HepG2 (cell line): ENCODE results near the gene CDC42SE1. TPM values are rescaled to one million over a fixed set of nuclear protein-coding genes. Genes with fewer than 3 reads are reported as not detected.

Experiments used
- BCL6 ChIP-seq: IDR thresholded peaks from 2 replicates; pipeline ENCODE4 v1.6.1; 2016; ENCODE audit warnings: missing genetic modification reagents, missing compliant biosample characterization
- JUNB ChIP-seq: sonication (generic); formaldehyde crosslinking; IDR thresholded peaks from 2 replicates; pipeline ENCODE4 v1.8.0; 2022; ENCODE audit warnings: missing genetic modification reagents, mild to moderate bottlenecking, borderline replicate concordance
- PAX8 ChIP-seq: sonication (generic); formaldehyde crosslinking; IDR thresholded peaks from 2 replicates; pipeline ENCODE4 v1.8.0; 2022; ENCODE audit warnings: mild to moderate bottlenecking, missing genetic modification reagents, borderline replicate concordance
- SIN3A ChIP-seq: IDR thresholded peaks from 2 replicates; pipeline ENCODE4 v1.6.1; 2011; ENCODE audit warnings: low read depth, mild to moderate bottlenecking, control low read depth, low read length, borderline replicate concordance
- SMAD9 ChIP-seq: sonication (generic); formaldehyde crosslinking; IDR thresholded peaks from 2 replicates; pipeline ENCODE4 v1.5.1; 2020; ENCODE audit warnings: mild to moderate bottlenecking, missing genetic modification reagents
- SRY ChIP-seq: sonication (generic); formaldehyde crosslinking; IDR thresholded peaks from 2 replicates; pipeline ENCODE4 v1.8.0; 2022; ENCODE audit warnings: mild to moderate bottlenecking, missing genetic modification reagents
- ZNF282 ChIP-seq: fragments of 450-650 bp; IDR thresholded peaks from 2 replicates; pipeline ENCODE4 v1.6.1; 2018; ENCODE audit not compliant: partially characterized antibody
- ZNF367 ChIP-seq: sonication (generic); formaldehyde crosslinking; IDR thresholded peaks from 2 replicates; pipeline ENCODE4 v1.4.0; 2020; ENCODE audit warnings: missing genetic modification reagents, borderline replicate concordance
- ZNF720 ChIP-seq: sonication (generic); formaldehyde crosslinking; IDR thresholded peaks from 2 replicates; pipeline ENCODE4 v1.4.0; 2020; ENCODE audit warnings: missing genetic modification reagents
- ZNF879 ChIP-seq: sonication (generic); formaldehyde crosslinking; IDR thresholded peaks from 2 replicates; pipeline ENCODE4 v1.8.1; 2023; ENCODE audit warnings: missing genetic modification reagents
- polyA plus RNA-seq, 8 experiments: library from polyadenylated mRNA; depleted of rRNA in 3 of 8; stranded (reverse) in 7 of 8; unstranded in 1 of 8; fragments of >200 nt; fragmentation: Illumina TruSeq in 4 of 8; extraction: Trizol in 4 of 8; gene quantifications; 2 replicates each; pipeline versions ENCODE4 v1.2.1 to v1.2.3, GENCODE V29; 2011 to 2016; ENCODE audit warnings: low read depth in 4 of 8, missing spikeins in 1 of 8, mixed read lengths in 1 of 8; ENCODE audit not compliant: insufficient read depth in 1 of 8
- total RNA-seq, 5 experiments: library from RNA; depleted of rRNA; stranded (reverse); fragments of >200 nt; fragmentation: Illumina TruSeq; extraction: Trizol; gene quantifications; 2 replicates each; pipeline ENCODE4 v1.2.3, GENCODE V29; 2016; ENCODE audit warnings: low read depth in 1 of 5
- TF ChIP-seq, protein P1 (sequence below): sonication (generic); formaldehyde crosslinking; IDR thresholded peaks from 2 replicates; pipeline ENCODE4 v1.4.0; 2020; ENCODE audit warnings: missing genetic modification reagents
- TF ChIP-seq, protein P2 (sequence below): sonication (generic); formaldehyde crosslinking; IDR thresholded peaks from 2 replicates; pipeline ENCODE4 v1.5.1; 2020; ENCODE audit warnings: mild to moderate bottlenecking, missing genetic modification reagents, borderline replicate concordance
- TF ChIP-seq, protein P3 (sequence below): sonication (generic); formaldehyde crosslinking; IDR thresholded peaks from 2 replicates; pipeline ENCODE4 v1.4.0; 2020; ENCODE audit warnings: missing genetic modification reagents, borderline replicate concordance

The CDC42SE1 gene
- total and polyA plus RNA-seq, 2 of the 13 experiments (the other 11 are each of a cell fraction or from before 2014, with no cell fraction given): 17.6 to 17.9 TPM

DNA sequence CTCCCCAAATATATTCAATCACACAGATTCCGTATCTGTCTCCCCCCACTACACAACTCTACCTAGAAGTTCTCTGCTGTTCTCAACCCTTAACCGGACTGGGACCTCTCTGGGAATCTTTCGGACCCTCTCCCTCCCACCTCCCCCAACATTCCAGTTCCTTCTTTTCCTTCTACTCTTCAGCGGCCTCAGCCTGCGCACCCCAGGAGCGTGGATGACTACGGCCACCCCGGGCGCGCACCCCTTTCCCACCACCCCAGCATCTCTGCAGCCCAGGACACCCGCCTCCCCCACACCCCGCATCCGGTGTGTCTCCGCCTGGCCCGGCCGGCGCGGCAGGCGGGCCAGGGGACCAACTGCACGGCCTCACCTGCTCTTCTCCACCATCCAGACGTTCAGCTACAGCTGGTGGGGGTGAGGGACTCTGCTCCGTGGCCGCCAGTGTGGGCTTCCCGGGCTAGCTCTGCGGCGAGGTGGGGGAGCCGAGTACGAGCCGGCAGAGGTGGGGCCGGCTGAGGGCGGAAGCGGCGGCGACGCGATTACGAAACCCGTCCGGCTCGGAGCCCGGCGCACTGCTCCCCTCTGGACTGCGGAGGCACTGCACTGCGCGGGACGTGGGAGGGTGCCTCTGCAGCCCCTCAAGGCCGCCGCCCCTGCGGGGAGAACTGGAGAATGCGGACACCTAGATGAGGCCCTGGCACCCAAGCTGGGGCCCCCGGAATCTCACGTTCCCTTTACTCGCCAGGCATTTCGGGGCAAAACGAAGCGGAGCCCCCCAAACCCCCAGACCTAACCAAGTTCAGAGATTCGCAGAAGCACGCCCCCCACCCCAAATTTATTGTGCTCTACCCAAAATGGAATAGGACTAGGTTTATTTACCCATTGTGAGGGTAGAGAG lies at the start of gene CDC42SE1 (continued):
- TF ChIP-seq, protein P1, sequence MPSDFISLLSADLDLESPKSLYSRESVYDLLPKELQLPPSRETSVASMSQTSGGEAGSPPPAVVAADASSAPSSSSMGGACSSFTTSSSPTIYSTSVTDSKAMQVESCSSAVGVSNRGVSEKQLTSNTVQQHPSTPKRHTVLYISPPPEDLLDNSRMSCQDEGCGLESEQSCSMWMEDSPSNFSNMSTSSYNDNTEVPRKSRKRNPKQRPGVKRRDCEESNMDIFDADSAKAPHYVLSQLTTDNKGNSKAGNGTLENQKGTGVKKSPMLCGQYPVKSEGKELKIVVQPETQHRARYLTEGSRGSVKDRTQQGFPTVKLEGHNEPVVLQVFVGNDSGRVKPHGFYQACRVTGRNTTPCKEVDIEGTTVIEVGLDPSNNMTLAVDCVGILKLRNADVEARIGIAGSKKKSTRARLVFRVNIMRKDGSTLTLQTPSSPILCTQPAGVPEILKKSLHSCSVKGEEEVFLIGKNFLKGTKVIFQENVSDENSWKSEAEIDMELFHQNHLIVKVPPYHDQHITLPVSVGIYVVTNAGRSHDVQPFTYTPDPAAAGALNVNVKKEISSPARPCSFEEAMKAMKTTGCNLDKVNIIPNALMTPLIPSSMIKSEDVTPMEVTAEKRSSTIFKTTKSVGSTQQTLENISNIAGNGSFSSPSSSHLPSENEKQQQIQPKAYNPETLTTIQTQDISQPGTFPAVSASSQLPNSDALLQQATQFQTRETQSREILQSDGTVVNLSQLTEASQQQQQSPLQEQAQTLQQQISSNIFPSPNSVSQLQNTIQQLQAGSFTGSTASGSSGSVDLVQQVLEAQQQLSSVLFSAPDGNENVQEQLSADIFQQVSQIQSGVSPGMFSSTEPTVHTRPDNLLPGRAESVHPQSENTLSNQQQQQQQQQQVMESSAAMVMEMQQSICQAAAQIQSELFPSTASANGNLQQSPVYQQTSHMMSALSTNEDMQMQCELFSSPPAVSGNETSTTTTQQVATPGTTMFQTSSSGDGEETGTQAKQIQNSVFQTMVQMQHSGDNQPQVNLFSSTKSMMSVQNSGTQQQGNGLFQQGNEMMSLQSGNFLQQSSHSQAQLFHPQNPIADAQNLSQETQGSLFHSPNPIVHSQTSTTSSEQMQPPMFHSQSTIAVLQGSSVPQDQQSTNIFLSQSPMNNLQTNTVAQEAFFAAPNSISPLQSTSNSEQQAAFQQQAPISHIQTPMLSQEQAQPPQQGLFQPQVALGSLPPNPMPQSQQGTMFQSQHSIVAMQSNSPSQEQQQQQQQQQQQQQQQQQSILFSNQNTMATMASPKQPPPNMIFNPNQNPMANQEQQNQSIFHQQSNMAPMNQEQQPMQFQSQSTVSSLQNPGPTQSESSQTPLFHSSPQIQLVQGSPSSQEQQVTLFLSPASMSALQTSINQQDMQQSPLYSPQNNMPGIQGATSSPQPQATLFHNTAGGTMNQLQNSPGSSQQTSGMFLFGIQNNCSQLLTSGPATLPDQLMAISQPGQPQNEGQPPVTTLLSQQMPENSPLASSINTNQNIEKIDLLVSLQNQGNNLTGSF (CRISPR knock-in tag): no peak
- TF ChIP-seq ZNF879 (CRISPR knock-in tag) (no peak), JUNB (CRISPR knock-in tag) (no peak), SRY (CRISPR knock-in tag) (0 out of 2 replicates have a peak, but pooled peaks have one; percentile 50), PAX8 (no peak), ZNF282 (no peak), BCL6 (CRISPR knock-in tag) (peak; percentile 75), SIN3A (peak; percentile 56; the same call in 1 of the 2 replicates), ZNF720 (CRISPR knock-in tag) (no peak), SMAD9 (CRISPR knock-in tag) (no peak), ZNF367 (CRISPR knock-in tag) (no peak)
- TF ChIP-seq, protein P2, sequence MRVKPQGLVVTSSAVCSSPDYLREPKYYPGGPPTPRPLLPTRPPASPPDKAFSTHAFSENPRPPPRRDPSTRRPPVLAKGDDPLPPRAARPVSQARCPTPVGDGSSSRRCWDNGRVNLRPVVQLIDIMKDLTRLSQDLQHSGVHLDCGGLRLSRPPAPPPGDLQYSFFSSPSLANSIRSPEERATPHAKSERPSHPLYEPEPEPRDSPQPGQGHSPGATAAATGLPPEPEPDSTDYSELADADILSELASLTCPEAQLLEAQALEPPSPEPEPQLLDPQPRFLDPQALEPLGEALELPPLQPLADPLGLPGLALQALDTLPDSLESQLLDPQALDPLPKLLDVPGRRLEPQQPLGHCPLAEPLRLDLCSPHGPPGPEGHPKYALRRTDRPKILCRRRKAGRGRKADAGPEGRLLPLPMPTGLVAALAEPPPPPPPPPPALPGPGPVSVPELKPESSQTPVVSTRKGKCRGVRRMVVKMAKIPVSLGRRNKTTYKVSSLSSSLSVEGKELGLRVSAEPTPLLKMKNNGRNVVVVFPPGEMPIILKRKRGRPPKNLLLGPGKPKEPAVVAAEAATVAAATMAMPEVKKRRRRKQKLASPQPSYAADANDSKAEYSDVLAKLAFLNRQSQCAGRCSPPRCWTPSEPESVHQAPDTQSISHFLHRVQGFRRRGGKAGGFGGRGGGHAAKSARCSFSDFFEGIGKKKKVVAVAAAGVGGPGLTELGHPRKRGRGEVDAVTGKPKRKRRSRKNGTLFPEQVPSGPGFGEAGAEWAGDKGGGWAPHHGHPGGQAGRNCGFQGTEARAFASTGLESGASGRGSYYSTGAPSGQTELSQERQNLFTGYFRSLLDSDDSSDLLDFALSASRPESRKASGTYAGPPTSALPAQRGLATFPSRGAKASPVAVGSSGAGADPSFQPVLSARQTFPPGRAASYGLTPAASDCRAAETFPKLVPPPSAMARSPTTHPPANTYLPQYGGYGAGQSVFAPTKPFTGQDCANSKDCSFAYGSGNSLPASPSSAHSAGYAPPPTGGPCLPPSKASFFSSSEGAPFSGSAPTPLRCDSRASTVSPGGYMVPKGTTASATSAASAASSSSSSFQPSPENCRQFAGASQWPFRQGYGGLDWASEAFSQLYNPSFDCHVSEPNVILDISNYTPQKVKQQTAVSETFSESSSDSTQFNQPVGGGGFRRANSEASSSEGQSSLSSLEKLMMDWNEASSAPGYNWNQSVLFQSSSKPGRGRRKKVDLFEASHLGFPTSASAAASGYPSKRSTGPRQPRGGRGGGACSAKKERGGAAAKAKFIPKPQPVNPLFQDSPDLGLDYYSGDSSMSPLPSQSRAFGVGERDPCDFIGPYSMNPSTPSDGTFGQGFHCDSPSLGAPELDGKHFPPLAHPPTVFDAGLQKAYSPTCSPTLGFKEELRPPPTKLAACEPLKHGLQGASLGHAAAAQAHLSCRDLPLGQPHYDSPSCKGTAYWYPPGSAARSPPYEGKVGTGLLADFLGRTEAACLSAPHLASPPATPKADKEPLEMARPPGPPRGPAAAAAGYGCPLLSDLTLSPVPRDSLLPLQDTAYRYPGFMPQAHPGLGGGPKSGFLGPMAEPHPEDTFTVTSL (CRISPR knock-in tag): no peak
- TF ChIP-seq, protein P3, sequence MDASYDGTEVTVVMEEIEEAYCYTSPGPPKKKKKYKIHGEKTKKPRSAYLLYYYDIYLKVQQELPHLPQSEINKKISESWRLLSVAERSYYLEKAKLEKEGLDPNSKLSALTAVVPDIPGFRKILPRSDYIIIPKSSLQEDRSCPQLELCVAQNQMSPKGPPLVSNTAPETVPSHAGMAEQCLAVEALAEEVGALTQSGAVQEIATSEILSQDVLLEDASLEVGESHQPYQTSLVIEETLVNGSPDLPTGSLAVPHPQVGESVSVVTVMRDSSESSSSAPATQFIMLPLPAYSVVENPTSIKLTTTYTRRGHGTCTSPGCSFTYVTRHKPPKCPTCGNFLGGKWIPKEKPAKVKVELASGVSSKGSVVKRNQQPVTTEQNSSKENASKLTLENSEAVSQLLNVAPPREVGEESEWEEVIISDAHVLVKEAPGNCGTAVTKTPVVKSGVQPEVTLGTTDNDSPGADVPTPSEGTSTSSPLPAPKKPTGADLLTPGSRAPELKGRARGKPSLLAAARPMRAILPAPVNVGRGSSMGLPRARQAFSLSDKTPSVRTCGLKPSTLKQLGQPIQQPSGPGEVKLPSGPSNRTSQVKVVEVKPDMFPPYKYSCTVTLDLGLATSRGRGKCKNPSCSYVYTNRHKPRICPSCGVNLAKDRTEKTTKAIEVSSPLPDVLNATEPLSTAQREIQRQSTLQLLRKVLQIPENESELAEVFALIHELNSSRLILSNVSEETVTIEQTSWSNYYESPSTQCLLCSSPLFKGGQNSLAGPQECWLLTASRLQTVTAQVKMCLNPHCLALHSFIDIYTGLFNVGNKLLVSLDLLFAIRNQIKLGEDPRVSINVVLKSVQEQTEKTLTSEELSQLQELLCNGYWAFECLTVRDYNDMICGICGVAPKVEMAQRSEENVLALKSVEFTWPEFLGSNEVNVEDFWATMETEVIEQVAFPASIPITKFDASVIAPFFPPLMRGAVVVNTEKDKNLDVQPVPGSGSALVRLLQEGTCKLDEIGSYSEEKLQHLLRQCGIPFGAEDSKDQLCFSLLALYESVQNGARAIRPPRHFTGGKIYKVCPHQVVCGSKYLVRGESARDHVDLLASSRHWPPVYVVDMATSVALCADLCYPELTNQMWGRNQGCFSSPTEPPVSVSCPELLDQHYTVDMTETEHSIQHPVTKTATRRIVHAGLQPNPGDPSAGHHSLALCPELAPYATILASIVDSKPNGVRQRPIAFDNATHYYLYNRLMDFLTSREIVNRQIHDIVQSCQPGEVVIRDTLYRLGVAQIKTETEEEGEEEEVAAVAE (CRISPR knock-in tag): no peak
